ENCODE measurements around the gene ASB18. TPM values are rescaled to one million over a fixed set of nuclear protein-coding genes. Genes with fewer than 3 reads are reported as not detected.

ASB18 gene
- total and polyA plus RNA-seq, 2 experiments from 2014 or later: not detected

DNA sequence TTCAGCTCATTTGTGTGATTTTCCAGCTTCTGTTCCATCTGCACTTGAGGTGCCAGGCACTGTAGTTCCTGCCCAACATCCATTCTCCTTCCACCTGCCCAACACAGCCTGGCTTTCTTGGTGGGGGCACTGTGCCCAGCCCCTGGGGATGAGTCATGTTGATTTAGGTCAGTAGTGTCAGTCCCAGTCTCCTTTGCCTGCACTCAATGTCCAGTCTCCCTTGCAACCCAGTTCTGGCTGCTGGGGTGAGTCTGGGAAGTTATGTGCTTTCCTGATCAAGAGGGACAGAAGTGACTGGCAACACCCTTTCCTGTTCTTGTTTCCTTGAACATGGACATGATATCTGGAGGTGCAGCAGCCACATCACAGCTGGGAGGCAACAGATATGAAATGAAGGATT, 1.5 kb upstream of the ASB18 start:
- no peak overlapping the region for H3K27ac Mint-ChIP-seq
- no peaks in the 10 kb centered on the region for H3K36me3 ChIP-seq (ENCODE audit: insufficient read depth)
- H2AFZ ChIP-seq: no peak overlapping the region
- no peak overlapping the region for H3K4me2 ChIP-seq
- no peaks in the 10 kb centered on the region for H3K4me1 Mint-ChIP-seq
- no peak for DNase-seq (ENCODE audit: low spot score)
- no peak overlapping the region for H3K27ac ChIP-seq (ENCODE audit: low read depth)
- no peaks in the 10 kb centered on the region for H3K27me3 ChIP-seq (ENCODE audit: insufficient read depth)
- no peak for TF ChIP-seq NANOG (IDR thresholded peaks at IDR 0.05; ENCODE audit: borderline replicate concordance)
- H3K4me3 ChIP-seq: no peak overlapping the region
- peaks cover 14% of the 10 kb centered on the region; the same call in 2 of the 3 replicates for H3K36me3 Mint-ChIP-seq (ENCODE audit: low read depth)
- no peaks in the 10 kb centered on the region for H3K27me3 Mint-ChIP-seq (ENCODE audit: insufficient read depth, low read depth, poor library complexity)
- H3K4me1 ChIP-seq (ENCODE audit: insufficient read depth): no peaks in the 10 kb centered on the region
- ATAC-seq: no peak
- H3K4me3 Mint-ChIP-seq: no peak overlapping the region
- H3F3A ChIP-seq (replicated peaks; ENCODE audit: low read depth): no peaks in the 10 kb centered on the region
- no peaks in the 10 kb centered on the region for H3K79me2 ChIP-seq (replicated peaks; ENCODE audit: insufficient read depth)
- H3K9me3 Mint-ChIP-seq: peaks cover 28% of the 10 kb centered on the region
- H3K9me2 ChIP-seq (ENCODE audit: insufficient read depth): no peaks in the 10 kb centered on the region
- H4K20me1 ChIP-seq (replicated peaks; ENCODE audit: insufficient read depth): no peaks in the 10 kb centered on the region

DNA sequence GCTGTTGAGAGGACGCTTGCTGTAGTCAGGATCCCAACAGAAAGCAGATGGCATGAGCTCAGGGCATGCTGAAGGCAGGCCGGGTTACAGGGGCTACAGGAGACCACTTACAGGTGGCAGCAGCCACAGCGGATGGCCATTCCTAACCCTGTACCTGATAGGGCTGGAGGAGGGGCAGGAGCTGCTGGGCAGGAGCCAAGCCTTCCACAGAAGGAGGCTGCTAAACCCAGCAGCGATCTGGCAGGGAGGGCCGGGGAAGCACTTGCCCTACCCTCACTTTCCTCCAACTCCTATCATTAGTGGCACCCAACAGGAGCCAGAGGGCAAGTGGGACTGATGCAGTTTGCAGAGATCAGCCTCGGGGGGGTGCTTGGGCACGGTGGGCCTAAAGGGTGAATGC, 2.0 kb downstream of the ASB18 start:
- H3K4me3 Mint-ChIP-seq: no peak overlapping the region
- no peak overlapping the region for H3K4me3 ChIP-seq
- peaks cover 4% of the 10 kb centered on the region for H3K27me3 Mint-ChIP-seq (ENCODE audit: insufficient read depth, low read depth, poor library complexity)
- no peak for ATAC-seq
- no peaks in the 10 kb centered on the region for H3K9me3 Mint-ChIP-seq
- H4K20me1 ChIP-seq (replicated peaks; ENCODE audit: insufficient read depth): no peaks in the 10 kb centered on the region
- no peak overlapping the region for H3K27ac ChIP-seq (ENCODE audit: low read depth)
- no peaks in the 10 kb centered on the region; the same call in 2 of the 3 replicates for H3K36me3 Mint-ChIP-seq (ENCODE audit: low read depth)
- no peak overlapping the region for H3K4me2 ChIP-seq
- no peaks in the 10 kb centered on the region for H3K9me2 ChIP-seq (ENCODE audit: insufficient read depth)
- H3K27ac Mint-ChIP-seq: no peak overlapping the region
- no peaks in the 10 kb centered on the region for H3K4me1 ChIP-seq (ENCODE audit: insufficient read depth)
- H2AFZ ChIP-seq: no peak overlapping the region
- H3K36me3 ChIP-seq (ENCODE audit: insufficient read depth): no peaks in the 10 kb centered on the region
- peaks cover 1% of the 10 kb centered on the region; the same call in 2 of the 3 replicates for H3K4me1 Mint-ChIP-seq
- no peak for TF ChIP-seq CREB1 (CRISPR knock-in tag; IDR thresholded peaks at IDR 0.05; ENCODE audit: low read depth)
- TF ChIP-seq ZNF114 (CRISPR knock-in tag; IDR thresholded peaks at IDR 0.05): no peak
- DNase-seq (ENCODE audit: low spot score): no peak
- H3F3A ChIP-seq (replicated peaks; ENCODE audit: low read depth): no peaks in the 10 kb centered on the region
- no peaks in the 10 kb centered on the region for H3K79me2 ChIP-seq (replicated peaks; ENCODE audit: insufficient read depth)
- no peaks in the 10 kb centered on the region for H3K27me3 ChIP-seq (ENCODE audit: insufficient read depth)

DNA sequence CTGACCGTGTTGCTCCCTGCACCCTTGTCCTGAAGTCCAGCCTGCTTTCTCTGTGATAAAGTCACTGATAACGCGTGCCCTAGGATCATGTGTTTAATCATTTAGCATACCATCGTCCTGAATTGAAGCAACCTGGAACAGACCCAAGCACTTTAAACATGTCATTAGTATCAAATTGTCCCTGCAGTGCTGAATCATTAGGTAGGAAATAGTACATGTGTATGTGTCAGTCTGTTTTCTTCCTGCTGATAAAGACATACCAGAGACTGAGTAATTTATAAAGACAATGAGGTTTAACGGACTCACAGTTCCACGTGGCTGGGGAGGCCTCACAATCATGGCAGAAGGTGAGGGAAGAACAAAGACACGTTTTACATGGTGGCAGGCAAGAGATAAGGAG, 2.8 kb downstream of the ASB18 start:
- Histone ChIP-seq H2AFZ (no peak overlapping the region), H3K4me2 (no peak overlapping the region), H3F3A (replicated peaks; ENCODE audit: low read depth) (no peaks in the 10 kb centered on the region), H3K36me3 (ENCODE audit: insufficient read depth) (no peaks in the 10 kb centered on the region), H3K27me3 (ENCODE audit: insufficient read depth) (no peaks in the 10 kb centered on the region), H4K20me1 (replicated peaks; ENCODE audit: insufficient read depth) (no peaks in the 10 kb centered on the region), H3K9me2 (ENCODE audit: insufficient read depth) (no peaks in the 10 kb centered on the region), H3K79me2 (replicated peaks; ENCODE audit: insufficient read depth) (no peaks in the 10 kb centered on the region), H3K4me3 (no peak overlapping the region), H3K27ac (ENCODE audit: low read depth) (no peak overlapping the region), H3K4me1 (ENCODE audit: insufficient read depth) (no peaks in the 10 kb centered on the region)
- ATAC-seq (no peak), DNase-seq (ENCODE audit: low spot score) (no peak)
- H3K9me3 Mint-ChIP-seq: no peaks in the 10 kb centered on the region
- peaks cover 4% of the 10 kb centered on the region for H3K27me3 Mint-ChIP-seq (ENCODE audit: insufficient read depth, low read depth, poor library complexity)
- H3K27ac Mint-ChIP-seq: no peak overlapping the region
- H3K4me3 Mint-ChIP-seq: no peak overlapping the region
- H3K4me1 Mint-ChIP-seq: peaks cover 8% of the 10 kb centered on the region; the same call in 2 of the 3 replicates
- no peaks in the 10 kb centered on the region; the same call in 2 of the 3 replicates for H3K36me3 Mint-ChIP-seq (ENCODE audit: low read depth)
- no peak for TF ChIP-seq EZH2 (IDR thresholded peaks at IDR 0.05; ENCODE audit: low read depth, unreplicated experiment)
- no peak for TF ChIP-seq ZNF331 (CRISPR knock-in tag; IDR thresholded peaks at IDR 0.05; ENCODE audit: low read depth)
- TF ChIP-seq ZNF114 (CRISPR knock-in tag; IDR thresholded peaks at IDR 0.05): no peak
- TF ChIP-seq EZH2phosphoT487 (IDR thresholded peaks at IDR 0.05; ENCODE audit: unreplicated experiment): no peak
- TF ChIP-seq POLR2AphosphoS5 (IDR thresholded peaks at IDR 0.05; ENCODE audit: low read depth): no peak
- TF ChIP-seq, protein P1, sequence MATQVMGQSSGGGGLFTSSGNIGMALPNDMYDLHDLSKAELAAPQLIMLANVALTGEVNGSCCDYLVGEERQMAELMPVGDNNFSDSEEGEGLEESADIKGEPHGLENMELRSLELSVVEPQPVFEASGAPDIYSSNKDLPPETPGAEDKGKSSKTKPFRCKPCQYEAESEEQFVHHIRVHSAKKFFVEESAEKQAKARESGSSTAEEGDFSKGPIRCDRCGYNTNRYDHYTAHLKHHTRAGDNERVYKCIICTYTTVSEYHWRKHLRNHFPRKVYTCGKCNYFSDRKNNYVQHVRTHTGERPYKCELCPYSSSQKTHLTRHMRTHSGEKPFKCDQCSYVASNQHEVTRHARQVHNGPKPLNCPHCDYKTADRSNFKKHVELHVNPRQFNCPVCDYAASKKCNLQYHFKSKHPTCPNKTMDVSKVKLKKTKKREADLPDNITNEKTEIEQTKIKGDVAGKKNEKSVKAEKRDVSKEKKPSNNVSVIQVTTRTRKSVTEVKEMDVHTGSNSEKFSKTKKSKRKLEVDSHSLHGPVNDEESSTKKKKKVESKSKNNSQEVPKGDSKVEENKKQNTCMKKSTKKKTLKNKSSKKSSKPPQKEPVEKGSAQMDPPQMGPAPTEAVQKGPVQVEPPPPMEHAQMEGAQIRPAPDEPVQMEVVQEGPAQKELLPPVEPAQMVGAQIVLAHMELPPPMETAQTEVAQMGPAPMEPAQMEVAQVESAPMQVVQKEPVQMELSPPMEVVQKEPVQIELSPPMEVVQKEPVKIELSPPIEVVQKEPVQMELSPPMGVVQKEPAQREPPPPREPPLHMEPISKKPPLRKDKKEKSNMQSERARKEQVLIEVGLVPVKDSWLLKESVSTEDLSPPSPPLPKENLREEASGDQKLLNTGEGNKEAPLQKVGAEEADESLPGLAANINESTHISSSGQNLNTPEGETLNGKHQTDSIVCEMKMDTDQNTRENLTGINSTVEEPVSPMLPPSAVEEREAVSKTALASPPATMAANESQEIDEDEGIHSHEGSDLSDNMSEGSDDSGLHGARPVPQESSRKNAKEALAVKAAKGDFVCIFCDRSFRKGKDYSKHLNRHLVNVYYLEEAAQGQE (IDR thresholded peaks at IDR 0.05; ENCODE audit: unreplicated experiment): no peak
- no peak for TF ChIP-seq CREB1 (CRISPR knock-in tag; IDR thresholded peaks at IDR 0.05; ENCODE audit: low read depth)
- TF ChIP-seq, protein P2, sequence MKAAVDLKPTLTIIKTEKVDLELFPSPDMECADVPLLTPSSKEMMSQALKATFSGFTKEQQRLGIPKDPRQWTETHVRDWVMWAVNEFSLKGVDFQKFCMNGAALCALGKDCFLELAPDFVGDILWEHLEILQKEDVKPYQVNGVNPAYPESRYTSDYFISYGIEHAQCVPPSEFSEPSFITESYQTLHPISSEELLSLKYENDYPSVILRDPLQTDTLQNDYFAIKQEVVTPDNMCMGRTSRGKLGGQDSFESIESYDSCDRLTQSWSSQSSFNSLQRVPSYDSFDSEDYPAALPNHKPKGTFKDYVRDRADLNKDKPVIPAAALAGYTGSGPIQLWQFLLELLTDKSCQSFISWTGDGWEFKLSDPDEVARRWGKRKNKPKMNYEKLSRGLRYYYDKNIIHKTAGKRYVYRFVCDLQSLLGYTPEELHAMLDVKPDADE (IDR thresholded peaks at IDR 0.05): no peak
- TF ChIP-seq, protein P3, sequence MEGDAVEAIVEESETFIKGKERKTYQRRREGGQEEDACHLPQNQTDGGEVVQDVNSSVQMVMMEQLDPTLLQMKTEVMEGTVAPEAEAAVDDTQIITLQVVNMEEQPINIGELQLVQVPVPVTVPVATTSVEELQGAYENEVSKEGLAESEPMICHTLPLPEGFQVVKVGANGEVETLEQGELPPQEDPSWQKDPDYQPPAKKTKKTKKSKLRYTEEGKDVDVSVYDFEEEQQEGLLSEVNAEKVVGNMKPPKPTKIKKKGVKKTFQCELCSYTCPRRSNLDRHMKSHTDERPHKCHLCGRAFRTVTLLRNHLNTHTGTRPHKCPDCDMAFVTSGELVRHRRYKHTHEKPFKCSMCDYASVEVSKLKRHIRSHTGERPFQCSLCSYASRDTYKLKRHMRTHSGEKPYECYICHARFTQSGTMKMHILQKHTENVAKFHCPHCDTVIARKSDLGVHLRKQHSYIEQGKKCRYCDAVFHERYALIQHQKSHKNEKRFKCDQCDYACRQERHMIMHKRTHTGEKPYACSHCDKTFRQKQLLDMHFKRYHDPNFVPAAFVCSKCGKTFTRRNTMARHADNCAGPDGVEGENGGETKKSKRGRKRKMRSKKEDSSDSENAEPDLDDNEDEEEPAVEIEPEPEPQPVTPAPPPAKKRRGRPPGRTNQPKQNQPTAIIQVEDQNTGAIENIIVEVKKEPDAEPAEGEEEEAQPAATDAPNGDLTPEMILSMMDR (conservative IDR thresholded peaks at IDR 0.05; ENCODE audit: low read depth in 2 of 2): no peak
- no peak for TF ChIP-seq JUNB (IDR thresholded peaks at IDR 0.05; ENCODE audit: unreplicated experiment)
- no peak for TF ChIP-seq NANOG (IDR thresholded peaks at IDR 0.05; ENCODE audit: borderline replicate concordance)

All from GM23338 (cell line).